G401.6 (cell line): ENCODE results near the gene CD93.

Experiments
- FAIRE-seq: peaks from 2 replicates; lab custom pipeline; 2012; peaks lifted over from hg19 to GRCh38; lab: Jason Lieb, UNC

CD93 gene

DNA sequence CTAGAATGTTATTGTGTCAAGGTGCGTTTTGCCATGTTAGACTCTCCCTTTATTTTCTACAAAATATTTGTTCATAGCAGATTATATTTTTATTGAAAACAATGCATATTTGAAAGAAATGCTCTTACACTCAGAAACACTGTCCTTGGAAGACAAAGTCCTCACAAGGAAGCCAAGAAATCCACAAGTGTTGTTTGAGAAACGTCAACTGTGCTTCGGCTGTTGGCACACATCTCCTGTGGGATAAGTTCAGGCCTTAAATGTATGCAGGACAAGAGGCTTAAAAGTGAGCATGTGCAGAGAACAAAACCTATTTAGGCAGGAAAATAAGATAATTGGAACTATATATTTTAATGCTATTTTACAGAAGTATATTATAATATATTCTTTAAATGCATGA lies 27.1 kb downstream of the CD93 start:
- FAIRE-seq, result no peak

DNA sequence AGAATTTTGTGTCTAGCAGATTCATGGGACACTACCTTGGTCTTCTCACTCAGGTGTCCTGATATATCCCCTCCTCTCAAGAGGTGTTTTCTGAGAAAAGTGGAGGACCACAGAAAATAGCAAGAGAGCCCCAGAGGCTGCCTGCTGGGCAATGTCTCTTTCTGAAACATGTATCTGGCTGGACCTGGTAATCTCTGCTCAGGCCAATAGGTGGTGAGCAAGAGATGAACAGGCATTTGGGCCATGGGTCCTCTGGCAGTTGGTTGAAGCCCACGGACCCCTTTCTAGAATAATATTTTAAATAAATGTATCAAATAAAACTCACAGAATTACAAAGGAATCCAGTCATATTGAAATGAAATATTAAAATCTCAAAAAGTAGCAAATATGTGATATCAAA lies 27.9 kb downstream of the CD93 start:
- FAIRE-seq, result no peak

DNA sequence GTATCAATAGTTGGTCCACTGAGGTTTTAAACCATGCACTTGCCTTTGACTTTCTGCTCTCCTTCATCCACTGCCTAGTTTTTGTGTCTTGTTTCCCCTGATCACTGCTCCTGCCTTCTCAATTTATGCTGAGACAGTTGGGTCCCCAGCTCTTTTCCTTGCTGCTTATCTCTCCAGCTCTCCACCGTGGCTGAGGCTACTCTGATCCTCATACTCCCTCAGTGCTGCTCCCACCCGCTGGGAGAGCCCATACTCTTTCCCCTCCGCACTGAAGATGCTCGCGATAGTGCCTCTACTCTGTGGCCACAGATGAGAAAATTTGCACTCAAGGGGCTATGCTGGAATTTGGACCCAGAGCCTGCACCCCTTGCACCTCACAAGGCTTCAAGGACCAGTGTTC lies 33.2 kb downstream of the CD93 start:
- no peak for FAIRE-seq

DNA sequence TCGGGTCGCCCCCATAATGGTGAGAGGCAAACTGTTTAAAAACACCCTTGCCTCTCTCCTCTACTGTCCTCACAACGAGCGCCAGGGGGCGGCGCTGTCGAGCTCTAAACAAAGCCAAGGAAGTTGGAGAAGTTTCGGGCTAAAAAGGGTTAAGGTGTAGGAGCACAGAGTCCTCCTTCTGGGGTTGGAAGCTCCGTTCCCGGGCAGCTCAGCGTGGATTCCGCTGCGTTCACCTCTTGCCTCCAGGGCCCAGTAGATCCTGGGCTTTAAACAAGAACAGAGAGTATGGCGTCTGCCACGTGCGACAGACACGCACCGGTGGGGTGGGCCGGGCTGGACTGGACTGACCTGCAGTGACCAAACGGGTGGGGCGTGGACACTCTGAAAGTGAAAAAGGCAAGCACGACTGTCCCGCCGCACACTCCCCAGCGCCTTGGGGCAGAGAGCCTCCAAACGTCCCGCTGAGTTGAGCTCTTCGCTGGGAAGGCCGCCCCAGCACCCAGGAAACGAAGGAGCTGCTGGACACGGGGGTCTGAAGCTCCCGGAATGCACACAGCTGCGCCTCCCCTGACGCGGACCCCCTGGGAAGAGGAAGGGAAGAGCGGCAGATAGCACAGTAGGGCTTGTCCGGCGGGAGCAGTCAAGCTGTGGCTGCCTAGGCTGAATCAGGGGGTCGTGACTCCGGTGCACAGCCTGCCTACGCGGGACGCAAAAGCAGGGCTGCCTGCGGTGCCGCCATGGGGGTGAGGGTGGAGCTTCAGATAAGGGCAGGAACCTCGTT lies 35.1 kb downstream of the CD93 start:
- FAIRE-seq, result no peak

DNA sequence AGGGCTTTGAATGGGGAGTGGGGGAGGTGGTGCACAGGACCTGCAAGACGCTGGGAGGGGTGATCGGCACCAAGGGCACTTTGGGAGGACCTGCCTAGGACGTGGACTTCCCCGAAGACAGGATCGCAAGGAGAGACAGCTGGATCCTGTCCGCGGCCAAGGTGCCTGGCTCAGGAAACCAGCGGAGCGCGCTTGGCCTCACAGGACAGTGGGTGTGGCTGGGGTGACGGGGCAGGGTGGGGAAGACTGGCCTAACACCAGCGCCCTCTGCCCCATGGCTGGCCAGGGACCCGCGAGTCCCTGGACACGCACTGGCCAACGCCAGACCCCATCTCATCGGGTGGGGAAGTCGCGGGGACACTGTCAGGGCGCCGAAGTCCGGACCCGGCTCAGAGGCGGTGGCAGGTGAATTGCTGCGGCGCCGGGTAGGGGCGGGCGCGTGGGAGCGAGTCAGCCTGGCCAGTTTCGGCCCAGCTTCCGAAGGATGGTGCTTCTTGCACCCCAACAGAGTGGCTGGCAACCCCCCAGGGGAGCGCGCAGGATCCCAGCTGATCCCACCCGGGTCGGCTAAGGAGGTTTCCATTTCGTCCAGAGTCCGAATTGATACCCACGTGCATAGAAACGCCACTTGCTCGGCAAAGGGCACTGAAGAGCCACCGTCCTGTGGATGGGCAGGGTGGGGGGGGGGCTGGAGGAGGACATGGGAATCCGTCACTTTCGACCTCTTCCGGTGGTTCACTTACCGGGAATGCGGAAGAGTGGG lies 35.9 kb downstream of the CD93 start:
- FAIRE-seq, result no peak

DNA sequence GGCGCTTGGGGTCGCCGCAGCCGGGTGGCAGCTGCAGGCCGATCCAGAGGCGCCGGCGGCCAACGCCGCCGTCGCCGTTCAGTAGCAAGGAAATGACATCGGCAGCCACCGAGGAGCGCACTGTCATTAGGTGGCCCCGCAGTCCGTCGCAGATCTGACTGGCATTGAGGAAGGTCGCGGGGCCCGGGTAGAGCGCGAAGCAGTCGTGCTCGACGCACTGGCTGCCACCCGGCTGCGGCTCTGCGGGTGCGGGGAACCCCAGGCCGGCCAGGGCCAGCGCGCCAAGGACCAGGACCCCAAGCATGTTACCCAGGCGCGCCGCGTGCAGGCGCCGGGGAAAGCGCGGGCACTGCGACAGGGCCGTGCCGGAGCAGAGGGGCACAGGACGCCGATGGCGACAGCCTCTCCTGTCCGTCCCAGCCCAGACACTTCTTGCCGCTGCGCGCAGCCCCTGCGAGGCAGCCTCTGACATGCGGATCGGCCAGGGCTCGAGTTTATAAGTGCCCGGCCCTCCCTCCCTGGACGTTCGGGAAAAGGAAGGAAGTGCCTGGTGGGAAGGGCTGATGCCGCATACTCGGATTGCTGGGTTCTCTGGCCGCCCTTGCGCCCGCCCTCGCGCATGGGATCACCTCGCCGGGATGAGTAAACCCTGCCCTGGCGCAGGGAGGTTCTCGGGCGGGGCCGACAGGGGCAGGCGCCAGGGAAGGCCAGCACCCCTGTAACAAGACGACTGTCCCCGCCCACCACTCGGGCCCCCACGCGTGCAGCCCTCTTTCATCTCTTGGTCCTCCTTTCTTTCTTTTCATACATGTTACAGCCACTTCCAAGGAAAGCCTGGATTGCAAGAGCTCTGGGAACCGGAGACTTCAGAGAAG lies 36.7 kb downstream of the CD93 start, which contains the start of gene THBD:
Gene THBD (minus strand): TSS at position 472 of the 875 bp plus-strand sequence. CDS start 168 bp downstream, at position 304.
- no peak for FAIRE-seq

DNA sequence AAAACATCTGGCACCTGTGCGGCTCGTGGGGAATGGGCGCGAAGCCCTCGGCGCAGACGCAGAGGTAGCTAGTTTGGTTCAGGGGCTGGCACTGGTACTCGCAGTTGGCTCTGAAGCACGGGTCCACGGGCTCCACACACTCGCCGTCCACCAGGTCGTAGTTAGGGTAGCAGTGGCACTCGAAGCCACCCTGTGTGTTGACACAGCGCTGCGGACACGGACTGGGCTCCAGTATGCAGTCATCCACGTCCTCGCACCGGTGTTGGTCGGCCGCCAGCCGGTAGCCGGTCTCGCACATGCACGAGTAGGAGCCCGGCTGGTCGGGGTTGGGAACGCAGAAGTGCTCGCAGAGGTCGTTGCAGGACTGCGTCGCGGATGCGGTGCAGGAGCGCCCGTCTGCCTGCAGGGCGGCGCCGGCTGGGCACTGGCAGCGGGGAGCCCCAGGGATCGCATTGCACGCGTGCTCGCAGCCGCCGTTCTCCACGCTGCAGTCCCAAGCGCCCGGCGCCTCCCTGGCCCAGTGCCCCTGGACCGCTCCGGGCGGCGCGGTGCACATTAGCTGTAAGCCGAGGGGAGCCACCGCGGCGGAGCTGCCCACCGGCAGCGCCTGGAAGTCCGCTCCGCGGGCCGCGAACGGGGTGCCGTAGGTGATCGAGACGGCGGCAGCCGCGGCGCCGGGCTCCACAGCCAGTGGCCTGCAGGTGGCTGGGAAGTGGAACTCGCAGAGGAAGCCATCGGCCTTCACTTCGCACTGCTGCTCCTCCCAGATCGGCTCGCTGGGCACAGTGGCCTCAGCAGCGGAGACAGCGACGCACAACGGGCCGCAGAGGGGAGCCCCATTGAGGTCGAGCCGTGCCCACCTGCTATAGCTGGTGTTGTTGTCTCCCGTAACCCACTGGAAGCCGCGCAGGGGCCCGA lies 37.6 kb downstream of the CD93 start:
- FAIRE-seq, result no peak

DNA sequence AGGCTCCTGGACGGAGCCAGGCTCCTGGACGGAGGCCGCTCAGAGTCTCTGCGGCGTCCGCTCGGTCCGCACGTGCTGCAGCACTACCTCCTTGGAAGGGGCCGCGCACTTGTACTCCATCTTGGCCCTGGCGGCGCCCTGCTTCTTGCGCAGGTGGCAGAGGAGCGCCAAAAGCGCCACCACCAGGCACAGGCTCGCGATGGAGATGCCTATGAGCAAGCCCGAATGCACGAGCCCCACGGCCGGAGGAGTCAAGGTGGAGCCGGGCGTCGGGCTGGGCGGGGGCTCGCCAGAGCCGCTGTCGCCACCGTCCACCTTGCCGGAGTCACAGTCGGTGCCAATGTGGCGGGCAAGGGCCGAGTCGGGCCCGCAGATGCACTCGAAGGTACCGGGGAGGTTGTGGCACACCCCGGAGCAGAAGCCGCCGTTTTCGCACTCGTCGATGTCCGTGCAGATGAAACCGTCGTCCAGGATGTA lies 38.3 kb downstream of the CD93 start:
- no peak for FAIRE-seq

DNA sequence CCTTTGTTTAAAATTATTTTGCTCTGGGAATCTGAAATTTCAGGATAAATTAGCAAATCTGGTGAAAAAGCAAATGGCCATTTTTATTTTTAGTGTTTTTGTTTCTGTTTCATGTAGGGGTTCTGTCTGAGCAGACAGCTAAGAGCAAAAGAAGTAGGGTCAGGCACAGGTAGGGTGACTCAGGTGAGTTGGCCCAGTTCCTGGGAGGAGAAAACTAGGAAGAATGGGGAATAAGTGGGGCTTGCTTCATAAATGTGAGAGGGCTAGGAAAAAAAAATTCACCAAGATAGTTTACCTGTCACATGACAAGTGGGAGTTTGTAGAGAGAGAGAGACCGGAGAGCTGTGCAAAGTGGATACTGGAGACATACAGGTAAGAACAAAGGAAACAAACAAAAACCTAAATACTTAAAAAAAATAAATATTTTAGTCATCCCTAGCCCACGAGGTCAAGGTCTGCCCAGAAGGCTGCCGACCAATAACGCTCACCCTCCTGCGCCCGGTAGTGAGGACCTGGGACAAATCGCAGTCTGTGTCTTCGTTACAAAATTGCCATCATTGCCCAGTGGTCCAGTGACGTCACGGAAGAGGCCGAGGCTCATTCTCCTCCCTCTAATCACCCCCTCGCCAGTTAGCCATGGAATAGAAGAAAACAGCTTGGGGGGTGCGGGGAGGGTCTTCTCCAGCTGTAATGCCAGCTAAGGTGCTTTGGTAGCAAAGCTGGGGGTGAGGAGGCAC lies 39.0 kb downstream of the CD93 start:
- no peak for FAIRE-seq

DNA sequence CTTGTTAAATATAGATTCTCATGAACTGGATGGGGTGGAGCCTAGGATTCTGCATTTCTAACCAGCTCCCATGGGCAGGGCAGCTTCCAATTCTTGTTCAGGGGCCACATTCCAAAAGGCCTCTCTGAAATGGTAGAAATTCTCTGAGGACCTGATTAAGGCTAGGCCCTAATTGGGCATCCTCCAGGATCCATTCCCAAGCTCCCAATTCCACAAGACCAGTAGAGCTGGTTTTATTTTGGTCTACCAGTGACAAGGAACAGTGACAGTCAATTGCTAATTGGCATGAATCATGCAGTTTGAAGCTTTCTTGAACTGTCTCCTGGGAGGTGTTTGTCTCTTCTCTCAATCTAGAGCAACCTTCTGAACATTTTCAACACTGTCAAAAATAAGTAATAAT lies 39.7 kb downstream of the CD93 start:
- no peak for FAIRE-seq

DNA sequence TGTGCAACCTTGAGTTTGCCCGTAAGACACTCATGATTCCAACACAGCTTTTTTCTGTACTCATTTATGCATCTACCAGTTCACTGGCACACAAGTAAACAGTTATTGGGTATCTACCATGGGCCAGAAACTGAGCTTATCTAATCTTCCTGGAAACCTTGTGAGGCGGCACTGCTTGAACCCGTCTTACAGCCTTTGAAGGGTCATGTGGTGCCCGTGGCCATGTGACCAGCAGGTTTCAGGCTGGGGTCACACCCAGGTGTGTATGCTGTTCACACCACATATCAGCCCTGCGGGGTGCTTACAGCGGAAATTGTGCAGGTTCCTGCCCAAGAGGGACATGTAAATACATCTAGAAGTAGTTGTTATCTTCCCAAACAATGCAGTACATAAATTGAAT lies 42.7 kb downstream of the CD93 start:
- FAIRE-seq, result no peak

DNA sequence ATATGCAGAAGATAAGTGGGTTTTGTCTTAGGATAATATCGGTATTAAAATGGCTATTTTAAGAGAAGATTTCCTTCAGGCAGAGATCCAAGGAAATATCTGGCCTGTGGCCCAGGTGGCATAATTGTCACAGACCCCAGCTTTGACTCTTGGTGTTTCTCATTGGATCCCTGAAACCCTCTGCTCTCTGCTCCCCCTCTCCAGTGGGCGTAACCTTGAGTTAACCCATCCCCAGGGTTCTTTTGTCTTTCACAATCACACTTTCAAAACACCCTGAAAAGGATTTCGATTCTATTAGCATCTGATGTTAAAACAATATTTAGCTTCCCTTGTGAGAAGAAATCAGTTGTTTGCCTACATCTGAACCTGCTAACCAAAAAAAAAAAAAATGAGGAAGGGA lies 43.9 kb downstream of the CD93 start:
- no peak for FAIRE-seq

DNA sequence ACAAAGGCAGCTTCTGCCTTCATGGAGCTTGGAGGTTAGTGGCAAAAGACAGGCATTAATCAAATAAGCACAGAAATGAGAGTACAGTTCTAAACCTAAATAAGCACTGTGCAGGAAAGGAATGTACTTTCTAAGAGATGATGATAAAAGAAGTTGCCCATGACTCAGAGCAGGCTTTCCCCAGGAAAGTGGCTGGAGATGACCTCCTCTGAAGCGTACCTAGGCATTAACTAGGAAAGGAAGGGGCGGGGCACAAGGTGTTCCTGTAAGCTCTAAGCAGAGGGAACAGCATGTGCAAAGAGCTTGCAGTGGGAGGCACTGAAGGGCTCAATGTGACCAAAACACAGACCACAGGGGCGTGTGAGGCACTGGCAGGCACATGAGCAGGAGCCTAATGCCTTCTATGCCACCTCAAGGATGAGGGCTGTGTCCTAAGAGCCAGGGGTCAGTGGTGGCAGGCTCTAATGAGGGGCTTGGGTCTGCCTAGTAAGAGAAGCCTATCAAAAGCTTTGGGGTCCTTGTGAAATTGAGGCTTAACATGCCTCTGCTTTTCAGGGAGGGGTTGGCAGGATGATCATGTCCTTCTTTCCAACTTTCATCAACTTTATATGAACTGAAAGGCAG lies 46.1 kb downstream of the CD93 start:
- FAIRE-seq, result no peak

DNA sequence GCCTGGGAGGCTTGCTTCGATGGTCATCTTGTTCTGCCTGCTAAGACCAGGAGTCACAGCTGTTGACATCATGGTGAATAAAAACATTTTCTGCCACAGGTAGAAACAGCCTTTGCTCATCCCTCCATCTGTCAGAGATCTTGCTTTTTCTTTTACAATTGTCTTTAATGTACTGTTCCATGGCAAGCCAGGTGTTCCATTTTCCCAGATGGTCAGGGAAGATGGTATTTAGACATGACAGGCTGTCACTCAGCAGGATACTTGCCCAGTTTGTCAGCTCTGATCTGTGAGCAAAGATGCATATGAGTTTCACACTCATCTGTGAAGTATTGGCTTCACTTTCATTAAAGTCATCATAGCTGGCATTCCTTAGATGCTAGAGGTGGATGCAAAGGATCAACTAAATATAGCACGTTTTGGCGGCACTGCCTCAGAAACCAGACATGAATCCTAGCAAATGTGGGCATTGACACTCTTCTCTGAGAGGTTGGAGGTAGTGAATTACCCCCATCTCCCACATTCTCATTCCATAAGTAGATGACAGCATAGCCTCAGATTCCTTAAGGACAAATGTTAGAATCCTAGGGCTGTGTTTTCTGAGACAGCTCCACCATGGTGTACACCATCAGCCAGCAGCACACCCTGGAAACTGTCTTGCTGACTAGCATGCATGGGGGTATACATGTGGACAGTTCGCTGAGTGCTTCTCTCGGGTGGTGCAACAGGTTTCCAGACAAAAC lies 46.8 kb downstream of the CD93 start:
- no peak for FAIRE-seq

DNA sequence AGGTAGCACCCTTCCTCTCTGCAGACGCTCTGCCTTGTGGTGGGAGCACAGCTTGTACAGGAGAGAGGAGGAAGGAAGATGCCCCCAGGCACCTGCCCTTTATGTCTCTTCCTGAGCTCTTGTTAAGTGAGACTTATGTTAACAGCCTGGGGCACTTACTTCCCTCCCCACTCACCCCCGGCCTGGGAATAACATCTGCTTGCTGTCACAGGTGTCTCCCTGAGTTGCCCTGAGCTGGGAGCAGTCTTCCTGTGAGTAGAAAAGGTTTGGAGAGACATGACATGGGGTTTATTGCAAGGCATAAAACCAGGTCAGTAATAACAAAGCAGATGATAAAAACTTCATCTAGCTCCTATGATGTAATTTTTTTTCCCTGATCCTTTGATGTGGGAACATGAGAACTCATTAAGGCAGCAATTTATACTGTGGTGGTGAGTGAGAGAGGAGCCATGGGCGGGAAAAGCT lies 49.1 kb downstream of the CD93 start:
- FAIRE-seq, result no peak

DNA sequence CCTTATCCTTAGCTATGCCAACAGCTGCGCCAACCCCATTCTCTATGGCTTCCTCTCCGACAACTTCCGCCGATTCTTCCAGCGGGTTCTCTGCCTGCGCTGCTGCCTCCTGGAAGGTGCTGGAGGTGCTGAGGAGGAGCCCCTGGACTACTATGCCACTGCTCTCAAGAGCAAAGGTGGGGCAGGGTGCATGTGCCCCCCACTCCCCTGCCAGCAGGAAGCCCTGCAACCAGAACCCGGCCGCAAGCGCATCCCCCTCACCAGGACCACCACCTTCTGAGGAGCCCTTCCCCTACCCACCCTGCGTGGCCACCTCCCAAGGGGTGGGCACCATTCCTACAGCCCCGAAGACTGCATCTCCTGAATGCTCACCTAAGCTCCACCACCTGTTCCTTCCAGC lies 49.8 kb downstream of the CD93 start:
- FAIRE-seq, result no peak

DNA sequence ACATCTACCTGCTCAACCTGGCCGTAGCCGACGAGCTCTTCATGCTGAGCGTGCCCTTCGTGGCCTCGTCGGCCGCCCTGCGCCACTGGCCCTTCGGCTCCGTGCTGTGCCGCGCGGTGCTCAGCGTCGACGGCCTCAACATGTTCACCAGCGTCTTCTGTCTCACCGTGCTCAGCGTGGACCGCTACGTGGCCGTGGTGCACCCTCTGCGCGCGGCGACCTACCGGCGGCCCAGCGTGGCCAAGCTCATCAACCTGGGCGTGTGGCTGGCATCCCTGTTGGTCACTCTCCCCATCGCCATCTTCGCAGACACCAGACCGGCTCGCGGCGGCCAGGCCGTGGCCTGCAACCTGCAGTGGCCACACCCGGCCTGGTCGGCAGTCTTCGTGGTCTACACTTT lies 50.4 kb downstream of the CD93 start:
- no peak for FAIRE-seq

DNA sequence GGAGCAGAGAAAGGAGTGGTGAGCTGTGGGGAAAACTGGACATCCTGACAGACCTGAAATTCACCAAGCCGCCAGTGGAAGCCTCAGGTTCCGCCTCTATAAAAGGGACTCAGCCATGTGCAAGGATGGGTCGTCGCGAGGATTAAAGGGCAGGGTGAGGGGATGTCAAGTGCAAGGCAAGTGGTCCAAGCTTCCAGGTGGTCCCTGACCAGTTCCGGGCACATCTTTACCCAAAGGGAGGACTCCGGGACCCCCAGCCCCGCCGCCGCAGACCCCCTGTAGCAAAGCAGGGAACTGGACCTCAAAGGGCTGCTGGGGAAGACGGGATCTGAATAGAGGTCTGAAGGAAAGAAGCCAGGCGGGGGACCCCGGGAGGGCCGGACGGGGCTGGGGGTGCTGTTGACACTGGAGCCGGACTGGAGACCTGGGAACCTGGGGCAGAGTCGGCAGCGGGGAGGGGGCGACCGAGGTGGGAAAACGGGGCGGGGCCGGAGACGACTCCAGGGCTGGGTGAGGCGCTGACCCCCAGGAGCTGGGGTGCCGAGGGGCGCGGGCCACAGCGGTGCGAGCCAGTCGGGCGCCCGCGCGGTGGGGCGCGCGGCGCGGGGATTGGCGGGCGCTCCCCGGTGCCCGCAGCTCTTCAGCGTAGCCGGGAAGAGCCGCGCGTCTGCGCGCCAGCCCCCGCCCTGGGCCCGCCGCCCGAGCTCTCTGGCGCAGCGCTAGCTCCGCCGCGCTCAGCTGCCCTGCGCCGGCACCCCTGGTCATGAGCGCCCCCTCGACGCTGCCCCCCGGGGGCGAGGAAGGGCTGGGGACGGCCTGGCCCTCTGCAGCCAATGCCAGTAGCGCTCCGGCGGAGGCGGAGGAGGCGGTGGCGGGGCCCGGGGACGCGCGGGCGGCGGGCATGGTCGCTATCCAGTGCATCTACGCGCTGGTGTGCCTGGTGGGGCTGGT lies 51.1 kb downstream of the CD93 start, which contains the start of gene SSTR4:
Gene SSTR4 (plus strand): TSS at position 592 of the 951 bp plus-strand sequence. CDS start 172 bp downstream, at position 764.
- FAIRE-seq, result no peak
